Measurements from ENCODE around the gene CASKIN2.

DNA sequence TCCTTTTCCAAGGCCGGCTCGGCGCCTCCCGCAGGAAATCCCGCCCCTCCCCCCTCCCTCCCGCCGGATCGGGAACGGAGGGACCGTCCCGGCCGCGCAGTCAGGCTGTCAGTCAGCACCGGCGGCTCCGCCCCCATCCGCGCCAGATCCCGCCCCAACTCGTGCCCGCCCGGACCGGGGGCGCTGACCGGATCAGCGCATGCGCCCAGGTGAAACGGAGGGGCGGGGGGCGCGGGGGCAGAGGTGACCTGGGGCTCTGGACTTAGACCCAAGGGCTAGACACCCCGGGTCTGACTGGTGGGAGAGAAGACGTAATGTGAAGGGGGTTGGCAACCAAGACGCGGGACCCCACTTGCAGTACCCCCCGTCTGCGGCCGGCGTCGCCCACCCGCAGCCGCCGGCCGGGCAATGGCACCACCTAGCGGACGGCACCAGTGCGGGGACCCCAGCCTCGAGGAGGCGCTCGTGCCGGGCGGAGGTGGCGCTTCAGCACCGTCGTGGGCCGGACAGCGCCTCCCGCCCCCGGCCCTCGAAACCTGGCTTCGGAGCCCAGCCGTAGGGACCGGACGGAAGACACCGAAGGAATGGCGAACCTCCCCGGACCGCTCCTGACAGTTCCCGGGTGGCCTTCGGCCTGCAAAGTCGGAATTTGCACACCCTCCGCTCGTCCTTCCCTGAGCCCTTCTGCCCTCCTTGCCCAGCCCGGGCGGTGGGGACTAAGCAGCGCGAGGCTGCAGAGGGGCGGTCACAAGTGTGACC lies at the start of gene CASKIN2:
- TF ChIP-seq, protein P1, sequence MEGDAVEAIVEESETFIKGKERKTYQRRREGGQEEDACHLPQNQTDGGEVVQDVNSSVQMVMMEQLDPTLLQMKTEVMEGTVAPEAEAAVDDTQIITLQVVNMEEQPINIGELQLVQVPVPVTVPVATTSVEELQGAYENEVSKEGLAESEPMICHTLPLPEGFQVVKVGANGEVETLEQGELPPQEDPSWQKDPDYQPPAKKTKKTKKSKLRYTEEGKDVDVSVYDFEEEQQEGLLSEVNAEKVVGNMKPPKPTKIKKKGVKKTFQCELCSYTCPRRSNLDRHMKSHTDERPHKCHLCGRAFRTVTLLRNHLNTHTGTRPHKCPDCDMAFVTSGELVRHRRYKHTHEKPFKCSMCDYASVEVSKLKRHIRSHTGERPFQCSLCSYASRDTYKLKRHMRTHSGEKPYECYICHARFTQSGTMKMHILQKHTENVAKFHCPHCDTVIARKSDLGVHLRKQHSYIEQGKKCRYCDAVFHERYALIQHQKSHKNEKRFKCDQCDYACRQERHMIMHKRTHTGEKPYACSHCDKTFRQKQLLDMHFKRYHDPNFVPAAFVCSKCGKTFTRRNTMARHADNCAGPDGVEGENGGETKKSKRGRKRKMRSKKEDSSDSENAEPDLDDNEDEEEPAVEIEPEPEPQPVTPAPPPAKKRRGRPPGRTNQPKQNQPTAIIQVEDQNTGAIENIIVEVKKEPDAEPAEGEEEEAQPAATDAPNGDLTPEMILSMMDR (IDR thresholded peaks at IDR 0.05): peak in 3 of 4 experiments; percentile 98 to 99 (median 99)
- no peak for TF ChIP-seq POLR2A (IDR thresholded peaks at IDR 0.05)
